Fibroblast of upper back skin (primary cell): ENCODE data around the gene TAF3.
"Not testable (repeated sequence)": the region's sequence is repeated elsewhere in the genome, so short reads cannot be mapped to it uniquely, and the experiment has no call there.

Source experiments
- DNase-seq: peaks from one replicate; pipeline ENCODE4 v3.0.0-alpha.2; 2013

TAF3 gene

DNA sequence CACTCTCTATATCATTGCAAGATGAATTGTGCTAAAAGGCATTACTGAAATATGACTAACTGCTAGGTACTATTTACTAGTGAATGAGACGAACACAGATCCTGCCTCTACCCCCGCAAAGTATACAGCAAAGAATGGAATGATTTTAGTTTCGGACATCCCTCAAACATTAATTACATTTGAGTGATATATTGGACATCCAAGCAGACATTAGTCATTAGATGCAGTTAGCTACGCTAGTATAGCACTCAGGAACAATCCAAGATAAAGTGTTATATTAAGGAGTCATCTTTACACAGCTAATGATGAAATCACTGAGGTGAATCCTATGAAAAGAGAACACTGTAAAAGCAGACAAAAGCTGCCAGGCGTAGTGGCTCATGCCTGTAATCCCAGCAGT, 7.3 kb upstream of the TAF3 start:
- no peak for DNase-seq

- not testable (repeated sequence) for DNase-seq
Measured at GRCh38 chr10:7811743-7812142, 6.6 kb upstream of the TAF3 start.

- no peak for DNase-seq
Measured at GRCh38 chr10:7813481-7813880, 4.8 kb upstream of the TAF3 start.

DNA sequence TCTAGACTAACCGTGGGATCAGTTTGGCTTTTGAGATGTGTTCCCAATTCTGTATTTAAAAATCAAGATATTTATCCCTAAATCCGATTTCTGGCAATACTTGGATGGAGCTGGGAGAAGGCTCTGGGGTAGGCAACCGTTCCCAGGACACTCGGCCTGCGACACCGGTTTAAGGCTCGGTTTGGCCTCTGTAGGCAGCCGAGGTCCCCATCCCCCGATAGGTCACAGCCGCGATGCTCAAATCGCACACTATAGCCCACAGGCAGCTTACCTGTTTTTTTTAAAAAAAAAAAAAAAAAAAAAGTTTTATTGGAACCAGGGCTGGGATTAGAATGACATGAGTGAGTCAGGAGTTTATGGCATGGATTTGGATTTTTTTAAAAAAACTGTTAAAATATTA, 729 bp upstream of the TAF3 start:
- no peak for DNase-seq

DNA sequence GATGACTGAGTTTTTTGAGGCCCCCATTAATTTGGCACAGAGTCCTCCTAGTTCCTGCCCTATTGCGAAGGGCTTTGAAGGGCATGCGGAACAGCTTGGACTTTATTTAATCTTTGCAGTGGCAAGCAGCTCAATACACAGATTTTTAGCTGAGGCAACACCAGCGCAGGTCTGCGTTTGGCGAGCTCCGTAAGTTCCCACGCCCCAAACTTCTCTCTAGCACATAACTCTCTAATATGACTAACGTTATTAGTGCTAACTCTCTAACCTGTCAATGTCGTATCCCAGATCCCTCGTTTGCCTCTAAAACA, 366 bp upstream of the TAF3 start:
- no peak for DNase-seq

GRCh38 chr10:7819121-7819460, 786 bp downstream of the TAF3 start:
- DNase-seq, result peak; percentile 25

DNA sequence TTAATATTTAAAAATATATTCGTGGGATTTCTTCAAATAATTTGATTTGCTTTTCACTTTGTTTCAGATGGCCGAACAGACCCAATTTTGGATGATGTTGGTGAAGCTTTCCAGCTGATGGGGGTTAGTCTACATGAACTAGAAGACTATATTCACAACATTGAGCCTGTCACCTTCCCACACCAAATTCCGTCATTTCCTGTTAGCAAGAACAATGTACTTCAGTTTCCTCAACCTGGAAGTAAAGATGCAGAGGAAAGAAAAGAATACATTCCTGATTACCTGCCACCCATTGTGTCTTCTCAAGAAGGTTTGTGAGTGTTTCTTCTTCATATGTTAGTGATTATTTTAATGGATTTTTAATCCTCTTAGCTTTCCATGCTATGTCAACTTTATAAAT, 5.9 kb downstream of the TAF3 start:
- DNase-seq, result no peak

DNA sequence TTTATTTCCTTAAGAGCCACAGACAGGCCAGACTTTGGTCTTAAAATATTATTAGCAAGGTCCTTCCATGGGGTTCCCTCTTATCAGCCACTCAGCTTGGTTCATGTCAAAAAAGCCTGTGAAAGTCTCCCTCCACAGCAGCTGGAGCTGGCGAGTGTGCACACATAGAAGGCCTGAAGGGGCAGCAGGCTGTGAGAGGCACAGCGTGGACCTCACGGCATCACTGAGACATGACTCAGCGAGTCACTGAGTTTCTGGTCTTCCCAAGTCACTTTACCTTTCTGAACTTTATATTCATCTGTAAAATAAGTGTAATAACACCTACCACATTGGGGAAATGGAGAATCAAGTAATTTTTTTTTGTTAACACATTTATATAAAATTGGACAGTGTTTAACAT, 8.7 kb downstream of the TAF3 start:
- peak; percentile 20 for DNase-seq

- no peak for DNase-seq
Measured at GRCh38 chr10:7829289-7829834, 11.1 kb downstream of the TAF3 start.

DNA sequence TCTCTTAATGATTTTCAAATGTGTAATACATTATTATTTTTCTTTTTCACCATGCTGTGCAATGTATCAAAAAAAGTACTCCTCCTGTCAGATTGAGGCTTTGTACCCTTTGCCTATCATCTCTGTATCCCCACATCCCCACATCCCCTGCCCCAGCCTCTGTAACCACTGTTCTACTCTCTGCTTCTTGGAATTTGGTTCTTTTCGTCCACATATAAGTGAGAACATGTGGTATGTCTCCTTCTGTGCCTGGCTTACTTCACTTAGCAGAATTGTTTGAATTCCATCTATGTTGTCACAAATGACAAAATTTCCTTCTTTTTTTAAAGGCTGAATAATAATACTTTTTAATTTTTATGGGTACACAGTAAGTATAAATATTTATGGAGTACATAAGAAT, 13.8 kb downstream of the TAF3 start:
- DNase-seq, result peak; percentile 13

DNA sequence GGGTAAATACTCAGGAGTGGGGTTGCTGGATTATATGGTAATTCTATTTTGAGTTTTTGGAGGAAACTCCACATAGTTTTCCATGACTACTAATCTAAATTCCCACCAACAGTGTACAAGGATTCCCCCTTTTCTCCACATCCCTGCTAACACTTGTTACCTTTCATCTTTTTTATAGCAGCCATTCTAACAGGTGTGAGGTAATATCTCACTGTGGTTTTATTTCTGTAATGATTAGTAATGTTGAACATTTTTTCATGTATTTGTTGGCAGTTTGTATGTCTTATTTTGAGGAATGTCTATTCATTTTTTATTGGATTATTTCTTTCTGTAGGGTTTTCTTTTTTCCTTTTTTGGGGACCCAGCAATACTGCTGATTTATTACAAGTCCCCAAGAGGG, 14.9 kb downstream of the TAF3 start:
- DNase-seq, result no peak

DNA sequence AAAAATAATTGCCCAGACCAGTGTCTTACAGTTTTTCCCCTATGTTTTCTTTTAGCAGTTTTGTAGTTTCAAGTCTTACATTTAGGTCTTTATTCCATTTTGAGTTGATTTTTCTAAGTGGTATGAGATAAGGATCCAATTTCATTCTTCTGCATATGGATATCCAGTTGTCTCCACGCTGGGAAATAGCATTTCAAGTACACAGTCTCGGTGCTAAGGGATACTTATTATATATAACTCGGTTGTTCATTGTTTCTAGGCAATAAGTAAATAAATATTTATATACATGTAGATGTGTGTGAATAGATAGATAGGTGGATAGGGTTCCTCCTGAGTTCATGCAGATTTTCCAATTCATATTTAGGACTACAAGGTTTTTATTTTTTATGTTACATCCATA, 16.0 kb downstream of the TAF3 start:
- DNase-seq, result no peak

DNA sequence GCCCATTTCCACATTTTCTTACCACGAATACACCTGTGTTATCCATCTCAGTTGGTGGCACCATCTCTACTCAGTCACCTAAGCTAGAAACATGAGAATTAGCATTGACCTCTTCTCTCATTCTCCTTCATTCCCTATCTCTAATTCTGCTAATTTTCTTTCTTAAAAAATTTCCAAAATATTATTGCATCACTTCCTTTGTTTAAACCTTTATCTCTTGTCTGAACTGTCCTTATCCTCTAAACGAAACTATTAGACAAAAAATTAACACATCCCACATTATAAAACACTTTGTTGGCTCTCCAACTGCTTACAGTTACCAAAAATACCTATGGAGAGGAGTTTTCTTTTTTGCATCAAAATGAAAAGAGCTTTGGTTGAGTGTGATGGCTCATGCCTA, 18.3 kb downstream of the TAF3 start:
- no peak for DNase-seq

- DNase-seq, result peak; percentile 54
Measured at GRCh38 chr10:7846591-7846990, 28.3 kb downstream of the TAF3 start.

- DNase-seq, result no peak
Measured at GRCh38 chr10:7853226-7853842, 35.0 kb downstream of the TAF3 start.

GRCh38 chr10:7853890-7854289, 35.6 kb downstream of the TAF3 start:
- no peak for DNase-seq

- no peak for DNase-seq
Measured at GRCh38 chr10:7855205-7855604, 36.9 kb downstream of the TAF3 start.

DNA sequence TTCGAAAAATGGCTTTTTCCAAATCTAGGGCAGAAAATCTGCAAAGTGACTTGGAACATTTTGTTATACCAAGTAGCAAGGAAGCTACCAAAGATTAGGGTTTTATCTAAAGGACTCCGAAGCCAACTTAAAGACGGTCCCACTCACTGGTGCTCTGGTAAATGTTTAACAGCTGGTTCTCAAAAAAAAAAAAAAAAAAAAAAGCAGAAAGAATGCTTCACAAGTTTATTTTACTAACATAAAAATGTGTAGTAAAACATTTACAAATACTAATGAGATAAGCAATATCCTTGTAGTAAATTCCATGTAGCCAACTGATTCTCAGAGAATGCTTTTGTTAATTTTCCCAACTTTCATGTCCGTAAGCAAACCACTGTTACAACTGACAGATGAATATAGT, 38.4 kb downstream of the TAF3 start:
- no peak for DNase-seq

GRCh38 chr10:7857262-7857661, 39.0 kb downstream of the TAF3 start:
- no peak for DNase-seq

DNA sequence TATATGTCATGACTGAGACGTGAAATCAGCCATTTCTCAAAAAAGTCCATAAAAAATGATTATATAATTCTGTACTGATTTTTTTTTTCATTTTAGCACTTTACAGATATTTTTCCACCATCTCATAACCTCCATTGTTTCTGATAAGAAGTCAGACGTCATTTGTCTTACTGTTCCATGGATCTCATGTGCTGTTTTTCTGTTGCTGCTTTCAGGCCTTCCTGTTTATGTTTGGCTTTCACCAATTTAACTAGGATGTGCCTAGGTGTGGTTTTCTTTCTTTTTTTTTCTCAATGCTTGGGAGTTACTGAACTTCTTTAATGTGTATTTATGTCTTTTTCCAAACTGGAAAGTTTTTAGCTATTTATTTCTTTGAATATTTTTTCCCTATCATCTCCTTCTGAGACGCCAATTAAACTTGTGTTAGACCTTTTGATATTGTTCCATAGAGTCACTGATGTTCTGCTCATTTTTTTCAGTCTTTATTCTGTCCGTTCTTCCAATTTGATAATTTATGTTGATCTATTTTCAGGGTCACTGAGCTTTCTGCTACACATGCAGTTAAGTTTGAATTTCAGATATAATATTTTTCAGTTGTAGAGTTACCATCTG, 43.3 kb downstream of the TAF3 start:
- no peak for DNase-seq

DNA sequence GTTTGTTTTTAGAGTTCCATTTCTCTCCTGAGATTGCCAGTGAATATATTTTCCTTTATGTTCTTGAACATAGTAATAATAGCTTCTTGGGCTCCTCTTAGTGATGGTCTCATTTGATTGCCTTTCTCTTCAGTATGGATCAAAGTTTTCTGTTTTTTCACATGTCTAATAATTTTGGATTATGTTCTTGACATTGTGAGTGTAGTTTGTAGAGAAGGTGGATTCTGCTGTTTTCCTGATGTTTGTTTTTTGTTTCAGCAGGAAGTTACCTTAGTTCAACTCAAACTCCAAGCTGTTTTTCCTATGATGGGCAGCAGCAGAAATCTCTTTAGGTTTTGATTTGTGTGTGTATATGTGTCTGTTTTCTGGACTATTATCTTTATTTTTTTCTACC, 43.8 kb downstream of the TAF3 start:
- DNase-seq, result no peak

GRCh38 chr10:7866176-7866575, 47.9 kb downstream of the TAF3 start:
- peak; percentile 53 for DNase-seq

- DNase-seq, result peak; percentile 23
Measured at GRCh38 chr10:7872041-7872442, 53.7 kb downstream of the TAF3 start.

DNA sequence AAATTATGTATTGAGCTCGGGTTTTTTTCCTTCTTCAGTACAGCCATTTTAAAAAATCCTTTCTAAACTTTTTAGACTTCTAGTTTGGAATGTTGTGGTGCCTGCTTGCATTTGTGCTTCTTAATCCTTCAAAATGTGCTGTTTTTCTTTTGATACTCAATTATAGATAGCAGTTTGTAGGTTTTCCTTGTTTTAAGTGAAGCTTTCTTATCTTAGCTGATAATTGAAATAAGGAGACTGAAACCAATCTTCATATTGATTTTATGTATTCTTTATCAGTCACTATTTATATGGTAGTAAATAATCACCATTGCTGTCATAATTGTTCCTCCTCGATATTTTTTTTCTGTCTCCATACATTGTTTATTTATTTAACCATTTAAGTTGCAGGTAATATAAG, 56.6 kb downstream of the TAF3 start:
- DNase-seq, result no peak

DNA sequence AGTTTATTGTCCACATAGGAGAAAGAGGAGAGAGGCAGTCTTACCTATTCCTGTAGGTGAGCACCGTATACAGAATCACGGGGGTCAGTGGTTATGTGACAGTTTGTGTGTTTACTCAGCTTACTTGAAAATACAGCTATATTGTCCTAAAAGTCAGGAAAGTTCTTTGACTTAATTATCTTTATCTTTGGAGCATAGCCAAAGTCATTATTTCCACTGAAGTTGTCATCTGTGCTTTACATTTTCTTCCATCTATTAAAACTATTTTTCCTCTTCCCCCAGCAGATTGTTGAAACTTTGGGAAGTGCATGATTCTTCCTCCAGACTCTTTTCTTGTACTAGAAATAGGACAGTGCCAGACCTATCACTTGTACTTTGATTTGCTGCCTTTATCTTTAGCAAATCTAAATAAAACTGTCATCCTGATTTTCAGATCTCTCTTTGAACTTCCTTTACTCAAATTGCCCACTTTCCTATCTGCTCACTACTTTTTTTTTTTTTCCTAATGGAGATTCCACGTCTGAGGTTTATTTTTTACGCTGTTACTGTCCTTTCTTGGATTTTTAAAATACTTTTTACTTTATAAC, 58.3 kb downstream of the TAF3 start:
- no peak for DNase-seq
